ENCODE data around the gene CGRRF1. TPM values are rescaled to one million over a fixed set of nuclear protein-coding genes. Genes with fewer than 3 reads are reported as not detected.

The CGRRF1 gene
- total and polyA plus RNA-seq, 2 of the 13 experiments (the other 11 are each of a cell fraction or from before 2014, with no cell fraction given): 16.8 to 18.2 TPM

DNA sequence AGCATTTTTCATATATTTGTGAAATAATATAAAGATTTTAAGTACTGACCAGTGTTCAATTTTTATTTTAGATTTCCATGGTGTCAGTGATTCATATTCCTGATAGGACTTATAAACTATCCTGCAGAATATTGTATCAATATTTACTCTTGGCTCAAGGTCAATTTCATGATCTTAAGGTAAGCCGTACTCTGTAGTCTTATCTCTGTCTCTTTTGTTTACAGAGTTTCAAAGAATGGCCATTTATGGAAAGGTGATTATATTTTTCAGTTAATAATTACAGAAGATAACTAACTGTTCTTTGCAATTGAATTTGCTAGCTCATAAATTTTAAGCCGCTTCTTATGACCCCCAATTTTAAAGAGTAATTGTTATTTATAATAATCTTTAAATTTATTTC lies 27.9 kb downstream of the CGRRF1 start (continued):
- TF ChIP-seq CBX1 (IDR thresholded peaks at IDR 0.05; ENCODE audit: low read depth): no peak
- TF ChIP-seq HOMEZ (CRISPR knock-in tag; IDR thresholded peaks at IDR 0.05; ENCODE audit: low read depth): 0 out of 2 replicates have a peak, but pooled peaks have one; percentile 23
- TF ChIP-seq NRL (CRISPR knock-in tag; IDR thresholded peaks at IDR 0.05; ENCODE audit: borderline replicate concordance): no peak
- TF ChIP-seq TIGD3 (CRISPR knock-in tag; IDR thresholded peaks at IDR 0.05; ENCODE audit: borderline replicate concordance): no peak
- TF ChIP-seq NR2F6 (IDR thresholded peaks at IDR 0.05): peak; percentile 64
- peak; percentile 33; the same call in 1 of the 2 replicates for TF ChIP-seq NR2F6 (CRISPR knock-in tag; IDR thresholded peaks at IDR 0.05)
- TF ChIP-seq SMAD3 (CRISPR knock-in tag; IDR thresholded peaks at IDR 0.05): peak; percentile 51; the same call in 1 of the 2 replicates
- TF ChIP-seq, protein P1, sequence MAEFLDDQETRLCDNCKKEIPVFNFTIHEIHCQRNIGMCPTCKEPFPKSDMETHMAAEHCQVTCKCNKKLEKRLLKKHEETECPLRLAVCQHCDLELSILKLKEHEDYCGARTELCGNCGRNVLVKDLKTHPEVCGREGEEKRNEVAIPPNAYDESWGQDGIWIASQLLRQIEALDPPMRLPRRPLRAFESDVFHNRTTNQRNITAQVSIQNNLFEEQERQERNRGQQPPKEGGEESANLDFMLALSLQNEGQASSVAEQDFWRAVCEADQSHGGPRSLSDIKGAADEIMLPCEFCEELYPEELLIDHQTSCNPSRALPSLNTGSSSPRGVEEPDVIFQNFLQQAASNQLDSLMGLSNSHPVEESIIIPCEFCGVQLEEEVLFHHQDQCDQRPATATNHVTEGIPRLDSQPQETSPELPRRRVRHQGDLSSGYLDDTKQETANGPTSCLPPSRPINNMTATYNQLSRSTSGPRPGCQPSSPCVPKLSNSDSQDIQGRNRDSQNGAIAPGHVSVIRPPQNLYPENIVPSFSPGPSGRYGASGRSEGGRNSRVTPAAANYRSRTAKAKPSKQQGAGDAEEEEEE (CRISPR knock-in tag; IDR thresholded peaks at IDR 0.05; ENCODE audit: borderline replicate concordance): no peak
- TF ChIP-seq CAMTA2 (CRISPR knock-in tag; IDR thresholded peaks at IDR 0.05; ENCODE audit: borderline replicate concordance): no peak
- peak; percentile 87 for TF ChIP-seq SKI (IDR thresholded peaks at IDR 0.05; ENCODE audit: partially characterized antibody)
- TF ChIP-seq POGZ (CRISPR knock-in tag; IDR thresholded peaks at IDR 0.05): no peak
- no peak for TF ChIP-seq KDM3A (CRISPR knock-in tag; IDR thresholded peaks at IDR 0.05; ENCODE audit: low read depth)
- TF ChIP-seq SNAPC4 (CRISPR knock-in tag; IDR thresholded peaks at IDR 0.05): no peak
- TF ChIP-seq FOXP1 (IDR thresholded peaks at IDR 0.05): no peak
- TF ChIP-seq FOXP1 (CRISPR knock-in tag; IDR thresholded peaks at IDR 0.05): peak; percentile 71
- TF ChIP-seq MED1 (CRISPR knock-in tag; IDR thresholded peaks at IDR 0.05): peak; percentile 40
- no peak for TF ChIP-seq ZNF703 (CRISPR knock-in tag; IDR thresholded peaks at IDR 0.05; ENCODE audit: borderline replicate concordance)
- TF ChIP-seq, protein P2, sequence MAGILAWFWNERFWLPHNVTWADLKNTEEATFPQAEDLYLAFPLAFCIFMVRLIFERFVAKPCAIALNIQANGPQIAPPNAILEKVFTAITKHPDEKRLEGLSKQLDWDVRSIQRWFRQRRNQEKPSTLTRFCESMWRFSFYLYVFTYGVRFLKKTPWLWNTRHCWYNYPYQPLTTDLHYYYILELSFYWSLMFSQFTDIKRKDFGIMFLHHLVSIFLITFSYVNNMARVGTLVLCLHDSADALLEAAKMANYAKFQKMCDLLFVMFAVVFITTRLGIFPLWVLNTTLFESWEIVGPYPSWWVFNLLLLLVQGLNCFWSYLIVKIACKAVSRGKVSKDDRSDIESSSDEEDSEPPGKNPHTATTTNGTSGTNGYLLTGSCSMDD (CRISPR knock-in tag; IDR thresholded peaks at IDR 0.05): no peak
- no peak for TF ChIP-seq ZNF790 (CRISPR knock-in tag; IDR thresholded peaks at IDR 0.05; ENCODE audit: borderline replicate concordance)
- TF ChIP-seq CREM (IDR thresholded peaks at IDR 0.05): peak; percentile 69
- TF ChIP-seq CREM (CRISPR knock-in tag; IDR thresholded peaks at IDR 0.05): no peak
- TF ChIP-seq STAT5B (CRISPR knock-in tag; IDR thresholded peaks at IDR 0.05): no peak
- no peak for TF ChIP-seq ZBTB42 (CRISPR knock-in tag; IDR thresholded peaks at IDR 0.05)

Measured in HepG2 (cell line).